IPS DF 6.9 (cell line): ENCODE results near the gene RNF133.
"Not testable (repeated sequence)": the region's sequence is repeated elsewhere in the genome, so short reads cannot be mapped to it uniquely, and the experiment has no call there.

Experiments used
- DNase-seq: peaks from one replicate; pipeline ENCODE4 v3.0.0-alpha.2; 2013; ENCODE audit warnings: low read depth, low spot score
- H3K27ac ChIP-seq: one replicate; pipeline ENCODE4 v1.5.1; 2013; ENCODE audit warnings: low read length, control low read depth
- H3K27me3 ChIP-seq: 2 replicates; pipeline ENCODE4 v1.6.1; 2013; ENCODE audit warnings: mild to moderate bottlenecking, low read length; ENCODE audit not compliant: control insufficient read depth, insufficient read depth
- H3K36me3 ChIP-seq: 2 replicates; pipeline ENCODE4 v1.6.1; 2013; ENCODE audit warnings: low read length; ENCODE audit not compliant: control insufficient read depth, insufficient read depth
- H3K4me1 ChIP-seq: 2 replicates; pipeline ENCODE4 v1.6.1; 2013; ENCODE audit warnings: low read length; ENCODE audit not compliant: control insufficient read depth, insufficient read depth
- H3K4me3 ChIP-seq: 2 replicates; pipeline ENCODE4 v1.5.1; 2013; ENCODE audit warnings: mild to moderate bottlenecking, low read length
- H3K9me3 ChIP-seq: 2 replicates; pipeline ENCODE4 v1.6.1; 2013; ENCODE audit warnings: low read length, inconsistent platforms; ENCODE audit not compliant: control insufficient read depth, insufficient read depth
- WGBS: extraction: QIAGEN DNeasy Blood & Tissue Kit; methylation state at CpG from one replicate; pipeline ENCODE4 v1.1.7; 2013; ENCODE audit warnings: mixed read lengths, missing lambda C conversion rate; ENCODE audit not compliant: insufficient read length, insufficient coverage; 5-methylcytosine and 5-hydroxymethylcytosine counted together

The RNF133 gene

GRCh38 chr7:122689346-122690109 is 9.4 kb downstream of the RNF133 start:
- Histone ChIP-seq H3K4me1 (no peaks in the 10 kb centered on the region; the same call in 1 of the 2 replicates), H3K27ac (no peak overlapping the region), H3K9me3 (no peaks in the 10 kb centered on the region), H3K27me3 (no peaks in the 10 kb centered on the region; the same call in 1 of the 2 replicates), H3K36me3 (no peaks in the 10 kb centered on the region), H3K4me3 (no peak overlapping the region)
- no peak for DNase-seq
- WGBS = no CpG with 5 or more reads among the region's 13 CpGs

GRCh38 chr7:122688400-122688998 is 10.4 kb downstream of the RNF133 start:
- Histone ChIP-seq H3K9me3 (no peaks in the 10 kb centered on the region), H3K4me3 (no peak overlapping the region), H3K4me1 (peaks cover 2% of the 10 kb centered on the region; the same call in 1 of the 2 replicates), H3K36me3 (no peaks in the 10 kb centered on the region), H3K27ac (no peak overlapping the region), H3K27me3 (no peaks in the 10 kb centered on the region; the same call in 1 of the 2 replicates)
- no peak for DNase-seq
- no CpG with 5 or more reads among the region's 6 CpGs for WGBS

GRCh38 chr7:122686360-122686878 is 12.5 kb downstream of the RNF133 start:
- Histone ChIP-seq H3K4me3 (no peak overlapping the region), H3K27me3 (no peaks in the 10 kb centered on the region; the same call in 1 of the 2 replicates), H3K9me3 (no peaks in the 10 kb centered on the region), H3K27ac (no peak overlapping the region), H3K4me1 (peaks cover 2% of the 10 kb centered on the region), H3K36me3 (no peaks in the 10 kb centered on the region)
- WGBS = no CpG with 5 or more reads among the region's 10 CpGs
- no peak for DNase-seq

GRCh38 chr7:122684504-122684903 is 14.4 kb downstream of the RNF133 start:
- Histone ChIP-seq H3K9me3 (no peaks in the 10 kb centered on the region), H3K4me1 (peaks cover 2% of the 10 kb centered on the region; the same call in 1 of the 2 replicates), H3K27me3 (no peaks in the 10 kb centered on the region), H3K36me3 (no peaks in the 10 kb centered on the region), H3K4me3 (no peak overlapping the region), H3K27ac (no peak overlapping the region)
- DNase-seq = no peak
- WGBS = 100% methylated on average over 1 of the region's 2 CpGs

GRCh38 chr7:122682815-122683550 is 15.9 kb downstream of the RNF133 start:
- H3K36me3 ChIP-seq = no peaks in the 10 kb centered on the region
- no peak overlapping the region for H3K27ac ChIP-seq
- H3K4me3 ChIP-seq = no peak overlapping the region
- 100% methylated on average over 1 of the region's 8 CpGs for WGBS
- no peak for DNase-seq
- no peaks in the 10 kb centered on the region for H3K27me3 ChIP-seq
- H3K9me3 ChIP-seq = no peaks in the 10 kb centered on the region
- H3K4me1 ChIP-seq = peaks cover 7% of the 10 kb centered on the region; the same call in 1 of the 2 replicates

- not testable (repeated sequence) for H3K4me3 ChIP-seq, H3K36me3 ChIP-seq, H3K27ac ChIP-seq, H3K27me3 ChIP-seq, DNase-seq, H3K9me3 ChIP-seq
- WGBS = no CpG with 5 or more reads among the region's 16 CpGs
- H3K4me1 ChIP-seq = peaks cover 13% of the 10 kb centered on the region; the same call in 1 of the 2 replicates
Observed at GRCh38 chr7:122681186-122681585, 17.7 kb downstream of the RNF133 start.

GRCh38 chr7:122679813-122680212 is 19.1 kb downstream of the RNF133 start:
- no peak overlapping the region for H3K4me3 ChIP-seq
- H3K27me3 ChIP-seq = no peaks in the 10 kb centered on the region
- WGBS = 100% methylated on average over 1 of the region's 1 CpG
- peaks cover 13% of the 10 kb centered on the region; the same call in 1 of the 2 replicates for H3K4me1 ChIP-seq
- no peaks in the 10 kb centered on the region for H3K36me3 ChIP-seq
- no peaks in the 10 kb centered on the region for H3K9me3 ChIP-seq
- no peak for DNase-seq
- no peak overlapping the region for H3K27ac ChIP-seq

- WGBS = no CpG with 5 or more reads among the region's 9 CpGs
- not testable (repeated sequence) for H3K27me3 ChIP-seq, H3K4me3 ChIP-seq, H3K27ac ChIP-seq, H3K36me3 ChIP-seq, H3K9me3 ChIP-seq
- DNase-seq = peak; percentile 96
- H3K4me1 ChIP-seq = peaks cover 13% of the 10 kb centered on the region; the same call in 1 of the 2 replicates
Observed at GRCh38 chr7:122679269-122679709, 19.6 kb downstream of the RNF133 start.

GRCh38 chr7:122677149-122677548 is 21.8 kb downstream of the RNF133 start:
- no CpG with 5 or more reads among the region's 1 CpG for WGBS
- H3K27me3 ChIP-seq = no peaks in the 10 kb centered on the region
- peaks cover 11% of the 10 kb centered on the region; the same call in 1 of the 2 replicates for H3K4me1 ChIP-seq
- no peaks in the 10 kb centered on the region for H3K9me3 ChIP-seq
- DNase-seq = no peak
- no peak overlapping the region for H3K4me3 ChIP-seq
- no peaks in the 10 kb centered on the region for H3K36me3 ChIP-seq
- no peak overlapping the region for H3K27ac ChIP-seq

- Histone ChIP-seq H3K4me1 (peaks cover 11% of the 10 kb centered on the region; the same call in 1 of the 2 replicates), H3K27me3 (no peaks in the 10 kb centered on the region), H3K4me3 (no peak overlapping the region), H3K9me3 (no peaks in the 10 kb centered on the region), H3K36me3 (no peaks in the 10 kb centered on the region), H3K27ac (no peak overlapping the region)
- no peak for DNase-seq
- no CpG with 5 or more reads among the region's 2 CpGs for WGBS
Observed at GRCh38 chr7:122676466-122676865, 22.5 kb downstream of the RNF133 start.
